HG02981 (cell line): Measurements from ENCODE around the gene GPR27.

ENCODE experiments used
- ATAC-seq: cut with Tn5 transposase; IDR thresholded peaks from one replicate; pipeline ENCODE4 v1.9.1; 2021; ENCODE audit warnings: mild to moderate bottlenecking, moderate library complexity; ENCODE audit not compliant: unreplicated experiment

Gene GPR27

DNA sequence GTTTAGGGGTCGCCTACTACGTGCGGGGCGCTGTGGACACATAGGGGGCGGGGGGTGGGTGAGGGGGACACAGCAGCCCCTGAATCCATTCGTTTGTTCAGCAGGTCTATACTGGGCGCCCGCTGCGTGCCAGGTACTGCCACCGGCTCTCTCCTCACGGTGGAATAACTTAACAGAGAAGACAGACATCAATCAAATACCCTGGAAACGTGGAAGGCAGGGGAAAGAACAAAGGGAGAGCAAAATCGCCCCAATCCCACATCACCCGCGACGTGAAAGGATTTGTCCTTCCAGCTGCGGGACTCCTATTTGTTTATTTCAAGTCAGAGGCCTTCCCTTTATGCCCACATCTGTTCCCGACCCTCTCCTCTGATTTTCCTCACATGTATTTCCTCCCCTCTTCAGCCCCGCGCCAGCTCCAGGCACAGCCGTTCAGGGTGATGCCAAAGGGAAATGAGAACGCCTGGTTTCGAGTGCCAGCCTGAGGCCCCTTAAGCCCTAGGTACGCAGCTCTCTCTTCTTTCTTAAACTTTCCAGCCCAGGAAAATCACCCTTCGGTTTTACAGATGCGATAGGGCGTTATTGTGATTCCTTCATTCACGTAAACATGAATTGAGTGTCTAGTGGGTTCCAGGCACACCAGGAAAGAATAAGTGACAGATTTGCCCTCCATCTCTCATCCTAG lies 32.0 kb downstream of the GPR27 start:
- no peak for ATAC-seq

DNA sequence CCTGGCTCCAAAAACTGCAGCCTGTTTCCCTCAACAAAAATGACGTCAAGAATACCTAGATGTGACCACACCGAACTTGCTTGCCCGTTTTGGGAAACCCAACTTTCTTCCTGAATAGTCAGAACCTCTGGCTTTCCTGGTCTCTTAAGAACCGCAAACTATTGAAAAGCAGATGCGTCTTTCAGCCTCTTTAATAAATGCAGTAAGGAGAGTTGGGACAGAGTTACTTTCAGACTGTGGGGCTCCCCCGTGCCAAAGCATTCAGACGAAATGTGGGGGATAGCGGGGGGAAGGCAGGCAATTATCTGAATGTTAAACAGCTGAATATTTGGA lies 32.5 kb downstream of the GPR27 start:
- ATAC-seq = no peak

DNA sequence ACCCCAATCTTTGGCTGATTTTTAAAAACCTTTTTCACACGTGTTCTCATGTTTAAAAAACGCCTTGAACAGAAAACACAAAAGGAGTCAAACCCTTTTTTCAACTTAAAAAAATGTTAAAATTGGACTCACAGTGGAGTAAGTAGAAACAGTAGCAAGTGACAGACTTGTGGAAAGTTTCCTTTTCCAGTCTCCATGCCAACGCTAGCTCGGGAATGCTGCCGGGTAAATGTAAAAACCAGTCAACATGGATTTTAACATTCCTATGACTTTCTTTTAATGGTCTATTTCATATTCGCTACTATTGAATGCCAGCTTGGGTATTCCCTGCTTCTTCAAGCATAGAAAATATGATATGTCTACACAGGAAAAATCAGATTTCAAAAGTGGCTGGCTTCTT lies 32.9 kb downstream of the GPR27 start:
- no peak for ATAC-seq

DNA sequence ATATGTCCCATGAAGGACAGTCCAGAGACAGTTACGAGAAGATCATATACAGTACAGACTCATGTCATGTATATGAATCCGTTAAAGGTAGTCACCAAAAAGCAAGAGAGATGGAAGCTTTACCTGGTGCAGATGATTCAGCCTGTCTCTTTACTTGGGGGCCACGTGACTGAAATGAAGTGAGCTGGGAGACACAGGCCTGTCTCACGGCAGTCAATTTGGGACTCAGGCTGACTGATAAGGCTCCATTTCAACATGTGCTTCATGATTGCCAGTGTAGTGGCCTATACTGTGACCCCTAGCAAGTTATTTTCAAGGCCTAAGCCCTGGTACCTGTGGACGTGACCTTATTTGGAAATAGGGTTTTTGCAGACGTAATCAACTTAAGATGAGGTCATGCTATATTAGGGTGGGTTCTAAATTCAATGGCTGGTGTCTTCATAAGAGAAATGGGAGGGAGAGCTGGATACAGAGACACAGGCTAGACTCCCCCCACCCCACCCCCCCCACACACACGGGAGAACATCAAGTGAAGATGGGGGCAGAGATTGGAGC lies 34.3 kb downstream of the GPR27 start:
- ATAC-seq = no peak

DNA sequence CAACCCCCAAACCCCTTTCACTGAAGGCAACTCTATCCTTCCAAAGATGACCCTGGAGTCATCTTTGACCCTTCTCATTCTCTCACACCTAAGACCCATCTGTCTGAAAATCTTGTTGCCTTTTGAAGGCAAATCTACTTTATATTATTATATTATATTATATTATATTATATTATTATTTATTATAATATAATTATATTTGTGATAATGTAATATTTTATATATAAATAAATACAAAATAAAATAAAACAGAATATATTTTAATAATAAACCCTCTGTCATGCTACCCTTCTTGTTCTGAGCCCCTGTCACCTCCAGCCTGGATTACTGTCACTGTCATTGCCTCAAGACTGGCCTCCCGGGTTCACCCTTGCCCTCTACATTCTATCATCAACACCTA lies 36.3 kb downstream of the GPR27 start:
- ATAC-seq = no peak

DNA sequence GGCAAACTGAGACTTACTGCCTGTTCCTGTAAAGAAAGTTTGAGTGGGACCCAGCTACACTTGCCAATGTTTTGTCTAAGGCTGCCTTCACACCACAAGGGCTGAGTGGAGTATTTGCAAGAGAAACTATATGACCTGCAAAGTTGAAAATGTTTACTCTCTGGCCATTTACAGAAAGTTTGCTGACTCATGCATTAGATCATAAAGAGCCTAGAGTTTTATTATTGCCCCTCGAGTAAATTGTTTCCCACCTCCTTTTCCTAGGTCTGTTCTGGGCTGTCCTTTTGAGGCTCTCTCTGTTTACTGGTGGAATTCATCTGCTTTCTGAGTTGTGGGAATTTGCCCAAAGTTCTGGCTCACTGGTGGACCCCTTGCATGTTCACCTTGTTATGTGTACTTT lies 38.0 kb downstream of the GPR27 start:
- ATAC-seq = no peak

DNA sequence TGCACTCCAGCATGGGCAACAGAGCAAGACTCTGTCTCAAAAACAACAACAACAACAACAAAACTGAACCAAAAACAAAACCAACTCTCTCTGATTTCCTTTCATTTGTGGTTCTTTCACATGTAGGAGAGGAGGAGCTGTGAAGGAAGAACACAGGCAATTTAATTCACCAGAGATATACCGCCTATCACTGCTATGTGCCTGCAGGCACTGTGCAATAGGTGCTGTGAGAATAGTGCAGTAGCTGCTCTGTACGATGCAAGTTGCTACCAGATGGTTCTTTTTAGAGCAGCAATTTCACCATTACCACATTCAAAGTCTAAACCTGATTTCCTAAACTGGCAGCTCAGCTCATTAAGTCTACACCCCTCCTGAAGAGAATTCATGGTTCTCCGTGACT lies 42.6 kb downstream of the GPR27 start:
- no peak for ATAC-seq

DNA sequence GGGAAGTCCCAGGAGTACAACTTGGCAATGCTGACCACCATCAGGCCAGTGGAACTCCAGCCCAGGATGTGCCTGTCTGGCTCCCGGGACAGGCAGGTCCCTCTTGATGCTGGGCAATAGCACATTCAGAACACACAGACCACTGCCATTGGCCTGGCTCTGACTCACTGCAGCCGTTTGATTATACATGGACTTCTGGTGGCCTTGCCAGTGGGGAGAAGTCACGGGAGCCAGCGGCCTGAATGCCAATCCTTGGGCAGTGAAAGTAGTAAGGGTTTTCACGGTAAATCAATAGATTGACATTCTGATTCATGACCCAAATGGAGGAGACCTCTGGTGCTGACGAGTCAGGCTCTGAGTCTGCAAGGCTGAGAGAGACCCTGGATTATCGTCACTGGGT lies 43.8 kb downstream of the GPR27 start:
- ATAC-seq = no peak

DNA sequence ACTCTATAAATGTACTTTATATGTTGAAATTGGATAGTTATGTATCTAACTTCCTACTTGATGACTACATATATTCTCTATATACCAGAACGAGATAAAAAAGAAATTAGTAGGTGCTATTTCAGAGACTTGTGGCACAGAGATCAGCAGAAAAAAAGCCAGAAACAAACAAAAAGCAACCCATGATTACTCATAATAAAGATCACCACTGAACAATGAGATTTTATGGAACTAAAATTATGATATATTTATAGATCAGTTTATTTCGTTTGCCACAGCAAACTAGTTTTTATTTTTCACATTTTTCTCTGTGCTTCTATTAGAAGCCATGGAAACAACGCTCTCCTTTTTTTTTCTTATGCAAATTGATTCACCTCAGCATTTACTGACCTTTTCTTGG lies 46.4 kb downstream of the GPR27 start:
- ATAC-seq = no peak

DNA sequence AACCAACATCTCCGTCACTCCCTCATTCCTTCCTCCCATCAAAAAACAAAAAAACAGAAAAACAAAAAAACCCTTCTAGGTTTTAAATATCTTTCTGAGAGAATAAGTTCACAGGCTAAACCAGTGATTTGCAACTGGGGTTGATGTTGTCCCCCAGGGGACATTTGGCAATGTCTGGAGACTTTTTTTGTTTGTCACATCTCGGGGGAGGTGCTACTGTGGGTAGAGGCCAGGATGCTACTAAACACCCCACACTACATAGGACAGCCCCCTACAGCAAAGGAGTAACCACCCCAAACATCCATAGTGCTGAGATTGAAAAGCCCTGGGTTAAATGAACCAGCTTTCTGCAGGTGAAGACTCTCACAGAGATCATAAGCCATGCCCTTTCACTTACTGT lies 48.3 kb downstream of the GPR27 start:
- ATAC-seq = no peak

DNA sequence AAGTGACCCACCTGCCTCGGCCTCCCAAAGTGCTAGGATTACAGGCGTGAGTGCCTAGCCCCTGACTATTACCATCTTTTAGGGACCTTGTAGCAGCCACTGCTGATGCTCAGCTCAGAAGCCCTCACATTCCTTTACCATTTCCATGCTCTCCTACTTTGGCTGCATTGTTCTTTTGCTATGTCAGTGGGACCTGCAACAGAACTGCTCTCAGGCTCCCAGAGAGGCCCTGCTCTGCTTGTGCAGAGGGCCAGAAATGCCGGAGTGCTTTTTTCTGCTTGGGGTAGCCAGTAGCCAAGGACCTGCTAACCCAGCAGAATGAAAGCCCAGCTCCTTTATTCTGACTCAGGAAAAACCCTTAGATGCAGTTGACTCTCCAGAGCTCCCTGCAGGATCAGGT lies 49.6 kb downstream of the GPR27 start:
- ATAC-seq = no peak

DNA sequence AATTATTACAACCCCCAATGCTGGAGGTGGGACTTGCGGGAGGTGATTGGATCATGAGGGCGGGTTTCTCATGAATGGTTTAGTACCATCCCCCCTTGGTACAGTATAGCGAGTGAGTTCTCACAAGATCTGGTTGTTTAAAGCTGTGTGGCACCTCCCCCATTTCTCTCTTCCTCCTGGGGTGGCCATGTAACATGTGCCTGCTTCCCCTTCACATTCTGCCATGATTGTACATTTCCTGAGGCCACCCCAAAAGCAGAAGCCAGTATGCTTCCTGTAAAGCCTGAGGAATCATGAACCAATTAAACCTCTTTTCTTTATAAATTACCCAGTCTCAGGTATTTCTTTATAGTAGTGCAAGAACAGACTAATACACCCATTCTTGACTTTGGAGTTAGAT lies 51.5 kb downstream of the GPR27 start:
- ATAC-seq = no peak

DNA sequence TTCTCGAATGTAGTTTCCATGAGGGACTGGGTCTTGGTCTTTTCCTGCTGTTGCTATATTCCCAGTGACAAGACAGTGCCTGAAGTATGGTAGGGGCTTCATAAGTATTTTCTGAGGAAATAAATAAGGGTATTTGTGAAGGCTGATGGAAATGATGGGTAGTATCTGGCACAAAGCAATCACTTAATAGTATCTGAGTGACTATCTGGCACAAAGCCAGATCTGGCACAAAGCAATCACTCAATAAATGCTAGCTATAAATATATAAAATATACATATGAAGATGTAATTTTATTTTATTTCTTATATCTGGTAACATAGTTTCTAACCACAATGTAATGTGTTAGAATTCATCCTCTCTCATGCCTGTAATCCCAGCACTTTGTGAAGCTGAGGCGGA lies 52.0 kb downstream of the GPR27 start:
- no peak for ATAC-seq
